K562 (cell line): ENCODE measurements around the gene SERTAD1. TPM values are rescaled to one million over a fixed set of nuclear protein-coding genes. Genes with fewer than 3 reads are reported as not detected.
A peak's percentile ranks its signal among the peaks of the same experiment; 100 is the strongest.

ENCODE experiments used
- ARHGAP35 ChIP-seq: fragments of 450-650 bp; IDR thresholded peaks from 2 replicates; pipeline ENCODE4 v1.6.1; 2018; ENCODE audit not compliant: partially characterized antibody
- BDP1 ChIP-seq: IDR thresholded peaks from 3 replicates; pipeline ENCODE4 v1.6.1; 2011; ENCODE audit not compliant: insufficient read length, insufficient read depth
- CTBP1 ChIP-seq: fragments of 450-650 bp; IDR thresholded peaks from 2 replicates; pipeline ENCODE4 v1.6.1; 2016; ENCODE audit warnings: borderline replicate concordance
- EGR1 ChIP-seq: fragments of 450-650 bp; conservative IDR thresholded peaks from 2 replicates; pipeline ENCODE4 v1.6.1; 2017; ENCODE audit warnings: mild to moderate bottlenecking
- FOXA3 ChIP-seq, 2 experiments: fragments of 450-650 bp in 1 of 2; sonication (generic) in 1 of 2; formaldehyde crosslinking; IDR thresholded peaks in 1 of 2; conservative IDR thresholded peaks in 1 of 2; 2 replicates each; pipeline versions ENCODE4 v1.4.0 to v1.8.0; 2020 to 2022; ENCODE audit warnings: mild to moderate bottlenecking in 2 of 2, missing genetic modification reagents in 1 of 2
- FOXK1 ChIP-seq: sonication (generic); formaldehyde crosslinking; IDR thresholded peaks from 2 replicates; pipeline ENCODE4 v1.8.0; 2022; ENCODE audit warnings: missing genetic modification reagents, mild to moderate bottlenecking, borderline replicate concordance
- GABPB1 ChIP-seq: sonication (generic); formaldehyde crosslinking; IDR thresholded peaks from 2 replicates; pipeline ENCODE4 v1.8.0; 2022; ENCODE audit warnings: mild to moderate bottlenecking, missing genetic modification reagents
- GTF2F1 ChIP-seq: IDR thresholded peaks from 2 replicates; pipeline ENCODE4 v1.6.1; 2011; ENCODE audit warnings: low read depth, low read length, improper control_type of control experiment
- KLF13 ChIP-seq: fragments of 450-650 bp; IDR thresholded peaks from 2 replicates; pipeline ENCODE4 v1.6.1; 2016; ENCODE audit warnings: missing genetic modification characterization, low read depth, mild to moderate bottlenecking, missing compliant biosample characterization, moderate library complexity, borderline replicate concordance
- PHF21A ChIP-seq: fragments of 450-650 bp; IDR thresholded peaks from 2 replicates; pipeline ENCODE4 v1.6.1; 2017; ENCODE audit warnings: low read depth, borderline replicate concordance
- TAF9B ChIP-seq: fragments of 450-650 bp; IDR thresholded peaks from 2 replicates; pipeline ENCODE4 v1.6.1; 2018; ENCODE audit warnings: mild to moderate bottlenecking; ENCODE audit not compliant: partially characterized antibody
- TGIF2 ChIP-seq: sonication (generic); formaldehyde crosslinking; IDR thresholded peaks from 2 replicates; pipeline ENCODE4 v1.8.1; 2022; ENCODE audit warnings: mild to moderate bottlenecking, missing genetic modification reagents, moderate library complexity
- ZNF175 ChIP-seq: fragments of 200-800 bp; sonication (Bioruptor generic); IDR thresholded peaks from 2 replicates; pipeline ENCODE4 v1.6.1; 2016; ENCODE audit warnings: low read depth, mild to moderate bottlenecking, missing genetic modification characterization, missing compliant biosample characterization
- ZNF212 ChIP-seq: fragments of 450-650 bp; formaldehyde crosslinking; IDR thresholded peaks from 2 replicates; pipeline ENCODE4 v1.4.0; 2020; ENCODE audit warnings: mild to moderate bottlenecking
- ZNF717 ChIP-seq: fragments of 250-450 bp; sonication (Bioruptor Pico); IDR thresholded peaks from 2 replicates; pipeline ENCODE4 v1.5.0; 2021
- ZNF778 ChIP-seq: fragments of 450-650 bp; formaldehyde crosslinking; IDR thresholded peaks from 2 replicates; pipeline ENCODE4 v1.4.0; 2020; ENCODE audit warnings: mild to moderate bottlenecking, moderate library complexity
- polyA plus RNA-seq, 8 experiments: library from polyadenylated mRNA; depleted of rRNA in 4 of 8; stranded (reverse) in 5 of 8; unstranded in 3 of 8; fragments of >200 nt; fragmentation: Nextera tagmentation in 2 of 8; fragmentation: Illumina TruSeq in 1 of 8; extraction: Ambion mirVana in 2 of 8; extraction: Trizol in 1 of 8; gene quantifications; 2 replicates each; pipeline versions ENCODE4 v1.2.1 to v1.2.3, GENCODE V29; 2011 to 2014; ENCODE audit warnings: inconsistent platforms in 1 of 8, missing spikeins in 1 of 8
- total RNA-seq, 7 experiments: library from RNA; depleted of rRNA in 6 of 7; stranded (reverse); fragments of >200 nt in 6 of 7; fragmentation: Illumina TruSeq in 2 of 7; extraction: Trizol in 2 of 7; gene quantifications; 2 replicates each; pipeline versions ENCODE4 v1.2.1 to v1.2.3, GENCODE V29; 2011 to 2021; ENCODE audit warnings: low replicate concordance in 1 of 7
- TF ChIP-seq, protein P1 (sequence below): fragments of 250-450 bp; sonication (Bioruptor Pico); IDR thresholded peaks from 2 replicates; pipeline ENCODE4 v1.6.1; 2021; ENCODE audit warnings: mild to moderate bottlenecking
- TF ChIP-seq, protein P2 (sequence below): fragments of 250-450 bp; sonication (Bioruptor Pico); IDR thresholded peaks from 2 replicates; pipeline ENCODE4 v1.9.0; 2021; ENCODE audit warnings: mild to moderate bottlenecking
- TF ChIP-seq, protein P3 (sequence below): sonication (generic); formaldehyde crosslinking; IDR thresholded peaks from 2 replicates; pipeline ENCODE4 v1.8.0; 2022; ENCODE audit warnings: missing genetic modification reagents, mild to moderate bottlenecking, moderate library complexity, borderline replicate concordance
- TF ChIP-seq, protein P4 (sequence below): fragments of 250-450 bp; sonication (Bioruptor Pico); IDR thresholded peaks from 2 replicates; pipeline ENCODE4 v1.8.0; 2022; ENCODE audit warnings: moderate library complexity, mild to moderate bottlenecking, inconsistent platforms
- TF ChIP-seq, protein P5 (sequence below): sonication (generic); IDR thresholded peaks from 2 replicates; pipeline ENCODE4 v1.6.1; 2016
- TF ChIP-seq, protein P6 (sequence below): IDR thresholded peaks from 2 replicates; pipeline ENCODE4 v1.6.1; 2011; ENCODE audit warnings: borderline replicate concordance, low read depth, mild to moderate bottlenecking, moderate library complexity, low read length; ENCODE audit not compliant: insufficient read depth, poor library complexity, severe bottlenecking

Gene SERTAD1
- total and polyA plus RNA-seq, 9 of the 15 experiments (the other 6 are each of a cell fraction or from before 2014, with no cell fraction given), result 0.15 to 8.7 (median 4.9) TPM

DNA sequence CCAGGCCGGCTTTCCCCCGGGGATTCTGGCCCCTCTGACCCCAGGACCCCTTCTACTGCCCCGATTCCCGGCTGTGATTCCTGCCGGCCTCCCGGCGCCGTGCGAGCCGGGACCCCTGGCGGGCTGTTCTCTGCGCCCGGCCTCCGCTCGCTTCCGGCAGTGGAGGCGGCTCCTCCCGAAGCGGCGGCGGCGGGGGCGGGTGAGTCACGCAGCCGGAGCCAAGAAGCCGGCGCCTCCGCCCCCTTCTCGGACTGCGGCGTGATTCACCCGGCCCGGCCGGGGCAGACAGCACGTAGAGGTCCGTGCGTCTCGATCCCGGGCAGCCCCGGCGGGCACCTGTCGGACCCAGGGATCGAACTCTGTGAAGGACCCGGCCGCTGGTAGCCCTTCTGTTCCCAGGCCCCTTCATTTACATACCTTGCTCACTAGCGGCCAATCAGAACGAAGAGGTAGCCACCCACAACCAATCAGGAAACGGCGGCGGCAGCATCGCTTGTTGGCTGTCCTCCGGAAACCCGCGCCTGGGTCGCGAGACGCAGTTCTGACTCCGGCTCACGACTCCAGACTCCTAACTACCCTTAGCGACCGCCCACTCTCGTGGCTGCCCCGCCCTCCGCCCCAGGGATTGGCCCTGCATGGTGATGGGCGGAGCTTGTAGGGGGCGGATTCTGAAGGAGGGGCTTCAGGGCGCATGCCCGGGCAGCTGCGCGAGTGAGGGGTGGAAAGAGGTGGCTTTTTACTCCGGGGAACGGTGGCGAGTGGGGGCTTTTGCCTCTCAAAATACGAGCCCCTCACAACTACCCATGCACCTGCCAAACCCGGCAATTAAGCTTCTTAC lies at the start of gene SERTAD1 (continued):
- TF ChIP-seq, protein P1, sequence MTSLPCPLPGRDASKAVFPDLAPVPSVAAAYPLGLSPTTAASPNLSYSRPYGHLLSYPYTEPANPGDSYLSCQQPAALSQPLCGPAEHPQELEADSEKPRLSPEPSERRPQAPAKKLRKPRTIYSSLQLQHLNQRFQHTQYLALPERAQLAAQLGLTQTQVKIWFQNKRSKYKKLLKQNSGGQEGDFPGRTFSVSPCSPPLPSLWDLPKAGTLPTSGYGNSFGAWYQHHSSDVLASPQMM (CRISPR knock-in tag), result no peak
- TF ChIP-seq, protein P2, sequence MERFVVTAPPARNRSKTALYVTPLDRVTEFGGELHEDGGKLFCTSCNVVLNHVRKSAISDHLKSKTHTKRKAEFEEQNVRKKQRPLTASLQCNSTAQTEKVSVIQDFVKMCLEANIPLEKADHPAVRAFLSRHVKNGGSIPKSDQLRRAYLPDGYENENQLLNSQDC (CRISPR knock-in tag), result no peak
- TF ChIP-seq, protein P3, sequence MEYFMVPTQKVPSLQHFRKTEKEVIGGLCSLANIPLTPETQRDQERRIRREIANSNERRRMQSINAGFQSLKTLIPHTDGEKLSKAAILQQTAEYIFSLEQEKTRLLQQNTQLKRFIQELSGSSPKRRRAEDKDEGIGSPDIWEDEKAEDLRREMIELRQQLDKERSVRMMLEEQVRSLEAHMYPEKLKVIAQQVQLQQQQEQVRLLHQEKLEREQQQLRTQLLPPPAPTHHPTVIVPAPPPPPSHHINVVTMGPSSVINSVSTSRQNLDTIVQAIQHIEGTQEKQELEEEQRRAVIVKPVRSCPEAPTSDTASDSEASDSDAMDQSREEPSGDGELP, result peak; percentile 67
- TF ChIP-seq GTF2F1 (0 out of 2 replicates have a peak, but pooled peaks have one; percentile 59), ARHGAP35 (no peak), ZNF778 (no peak), FOXK1 (CRISPR knock-in tag) (peak; percentile 21; the same call in 1 of the 2 replicates), ZNF212 (no peak), PHF21A (peak; percentile 99), ZNF175 (CRISPR knock-in tag) (no peak), TAF9B (peak; percentile 60), FOXA3 (CRISPR knock-in tag; conservative IDR thresholded peaks at IDR 0.05 in 1 of 2, IDR thresholded peaks at IDR 0.05 in 1 of 2) (no peak), BDP1 (no peak), ZNF717 (no peak), KLF13 (tag) (peak; percentile 90), GABPB1 (CRISPR knock-in tag) (peak; percentile 61), CTBP1 (peak; percentile 68), EGR1 (peak; percentile 99), TGIF2 (no peak)
- TF ChIP-seq, protein P4, sequence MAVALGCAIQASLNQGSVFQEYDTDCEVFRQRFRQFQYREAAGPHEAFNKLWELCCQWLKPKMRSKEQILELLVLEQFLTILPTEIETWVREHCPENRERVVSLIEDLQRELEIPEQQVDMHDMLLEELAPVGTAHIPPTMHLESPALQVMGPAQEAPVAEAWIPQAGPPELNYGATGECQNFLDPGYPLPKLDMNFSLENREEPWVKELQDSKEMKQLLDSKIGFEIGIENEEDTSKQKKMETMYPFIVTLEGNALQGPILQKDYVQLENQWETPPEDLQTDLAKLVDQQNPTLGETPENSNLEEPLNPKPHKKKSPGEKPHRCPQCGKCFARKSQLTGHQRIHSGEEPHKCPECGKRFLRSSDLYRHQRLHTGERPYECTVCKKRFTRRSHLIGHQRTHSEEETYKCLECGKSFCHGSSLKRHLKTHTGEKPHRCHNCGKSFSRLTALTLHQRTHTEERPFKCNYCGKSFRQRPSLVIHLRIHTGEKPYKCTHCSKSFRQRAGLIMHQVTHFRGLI, result no peak
- TF ChIP-seq, protein P5, sequence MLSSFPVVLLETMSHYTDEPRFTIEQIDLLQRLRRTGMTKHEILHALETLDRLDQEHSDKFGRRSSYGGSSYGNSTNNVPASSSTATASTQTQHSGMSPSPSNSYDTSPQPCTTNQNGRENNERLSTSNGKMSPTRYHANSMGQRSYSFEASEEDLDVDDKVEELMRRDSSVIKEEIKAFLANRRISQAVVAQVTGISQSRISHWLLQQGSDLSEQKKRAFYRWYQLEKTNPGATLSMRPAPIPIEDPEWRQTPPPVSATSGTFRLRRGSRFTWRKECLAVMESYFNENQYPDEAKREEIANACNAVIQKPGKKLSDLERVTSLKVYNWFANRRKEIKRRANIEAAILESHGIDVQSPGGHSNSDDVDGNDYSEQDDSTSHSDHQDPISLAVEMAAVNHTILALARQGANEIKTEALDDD, result no peak
- TF ChIP-seq, protein P6, sequence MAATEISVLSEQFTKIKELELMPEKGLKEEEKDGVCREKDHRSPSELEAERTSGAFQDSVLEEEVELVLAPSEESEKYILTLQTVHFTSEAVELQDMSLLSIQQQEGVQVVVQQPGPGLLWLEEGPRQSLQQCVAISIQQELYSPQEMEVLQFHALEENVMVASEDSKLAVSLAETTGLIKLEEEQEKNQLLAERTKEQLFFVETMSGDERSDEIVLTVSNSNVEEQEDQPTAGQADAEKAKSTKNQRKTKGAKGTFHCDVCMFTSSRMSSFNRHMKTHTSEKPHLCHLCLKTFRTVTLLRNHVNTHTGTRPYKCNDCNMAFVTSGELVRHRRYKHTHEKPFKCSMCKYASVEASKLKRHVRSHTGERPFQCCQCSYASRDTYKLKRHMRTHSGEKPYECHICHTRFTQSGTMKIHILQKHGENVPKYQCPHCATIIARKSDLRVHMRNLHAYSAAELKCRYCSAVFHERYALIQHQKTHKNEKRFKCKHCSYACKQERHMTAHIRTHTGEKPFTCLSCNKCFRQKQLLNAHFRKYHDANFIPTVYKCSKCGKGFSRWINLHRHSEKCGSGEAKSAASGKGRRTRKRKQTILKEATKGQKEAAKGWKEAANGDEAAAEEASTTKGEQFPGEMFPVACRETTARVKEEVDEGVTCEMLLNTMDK, result peak; percentile 94
